CD4-positive, alpha-beta T cell treated with Interleukin-21 for 1 hour (primary cell): ENCODE measurements around the gene TUBB4B.

Experiments
- DNase-seq: peaks from one replicate; pipeline ENCODE4 v3.0.0-alpha.2; 2020

The TUBB4B gene

DNA sequence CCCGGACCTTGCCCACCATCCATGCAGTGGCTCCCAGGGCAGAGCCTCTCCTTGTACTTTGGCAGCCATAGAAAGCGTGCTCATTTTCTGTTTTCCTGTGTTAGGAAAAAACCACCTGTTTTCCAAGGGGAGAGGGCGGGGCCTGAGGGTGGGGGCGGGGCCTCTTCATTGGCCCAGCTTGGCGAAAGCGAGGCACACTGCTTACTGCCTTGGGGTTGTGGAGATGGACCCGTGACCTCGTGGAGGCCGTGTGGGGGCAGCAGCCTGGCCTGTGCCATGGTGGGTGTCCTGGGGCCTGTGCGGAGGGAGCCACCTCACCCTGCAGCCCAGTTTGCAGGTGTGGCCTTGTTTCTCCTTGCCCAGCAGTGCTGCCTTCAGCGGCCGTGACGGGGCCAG is 32.0 kb downstream of the TUBB4B start:
- no peak for DNase-seq

DNA sequence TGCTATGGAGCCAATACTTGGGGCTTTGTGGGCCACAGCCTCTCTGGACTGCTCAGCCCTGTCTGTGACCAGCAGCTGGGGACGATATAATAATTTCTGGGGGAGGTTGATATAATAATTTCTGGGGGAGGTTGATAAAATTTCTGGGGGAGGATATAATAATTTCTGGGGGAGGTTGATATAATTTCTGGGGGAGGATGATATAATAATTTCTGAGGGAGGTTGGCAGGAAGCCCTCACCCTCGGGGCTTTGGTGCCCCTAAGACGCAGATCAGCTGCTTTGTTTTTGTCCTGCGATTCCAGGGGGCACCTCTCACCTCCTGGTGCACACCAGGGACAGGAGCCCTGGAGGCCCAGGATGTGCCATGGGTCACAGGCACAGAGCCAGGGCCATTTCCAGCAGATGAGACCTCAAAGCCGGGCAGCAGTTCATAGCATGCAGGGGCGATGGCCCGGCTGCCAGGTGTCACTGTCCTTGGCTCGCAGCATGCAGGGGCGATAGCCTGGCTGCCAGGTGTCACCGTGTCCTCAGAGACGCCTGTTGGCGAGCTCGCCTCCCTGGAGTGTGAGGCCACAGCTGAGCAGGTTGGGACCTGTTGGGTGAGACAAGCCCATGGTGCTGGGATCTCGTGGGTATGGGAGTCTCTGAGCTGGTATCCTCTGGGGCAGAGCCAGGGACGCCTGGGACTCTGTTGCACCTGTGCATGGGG is 32.7 kb downstream of the TUBB4B start:
- no peak for DNase-seq

- DNase-seq = no peak
Measured at GRCh38 chr9:137275203-137275587, 34.1 kb downstream of the TUBB4B start.

DNA sequence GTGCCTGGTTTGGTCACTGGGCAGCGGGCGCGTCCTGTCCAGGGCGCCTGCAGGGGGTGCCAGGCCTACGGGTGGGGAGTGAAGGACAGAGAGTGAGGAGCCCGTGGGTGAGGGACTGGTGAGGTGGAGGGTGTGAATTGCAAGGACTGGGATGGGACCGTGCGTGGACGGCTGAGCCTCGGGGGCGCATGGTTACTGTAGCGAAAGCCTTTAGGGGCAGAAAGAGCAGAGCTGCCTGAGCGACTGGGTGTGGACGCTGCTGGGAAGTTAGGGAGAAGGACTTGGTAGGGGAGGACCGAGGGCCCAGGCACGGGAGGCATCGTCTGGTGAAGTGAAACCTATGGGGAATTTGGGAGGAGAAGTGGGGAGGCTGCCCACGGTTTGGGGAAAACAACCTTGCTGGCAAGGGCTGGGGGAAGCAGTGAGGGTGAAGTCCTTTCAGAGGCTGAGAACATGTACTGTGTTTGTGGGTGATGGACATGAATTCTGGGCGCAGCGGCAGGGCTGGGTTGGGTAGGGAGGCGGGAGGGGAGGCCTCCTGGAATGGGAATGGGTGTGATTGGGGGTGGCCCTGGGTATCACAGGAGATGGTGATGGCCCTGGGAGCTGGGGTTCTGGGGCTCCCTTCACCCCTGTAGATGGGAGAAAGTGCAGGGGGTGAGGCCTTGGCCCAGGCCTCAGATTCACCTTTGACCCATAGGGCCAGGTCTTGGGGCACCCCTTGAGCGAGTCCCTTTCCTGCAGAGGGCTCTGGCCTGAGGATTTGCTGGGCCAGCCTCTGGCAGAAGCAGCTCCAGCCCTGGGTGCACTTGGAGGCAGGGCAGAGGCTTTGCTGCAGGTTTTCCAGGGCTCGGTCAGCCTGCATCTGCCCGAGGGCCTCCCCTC is 34.7 kb downstream of the TUBB4B start:
- DNase-seq = no peak

DNA sequence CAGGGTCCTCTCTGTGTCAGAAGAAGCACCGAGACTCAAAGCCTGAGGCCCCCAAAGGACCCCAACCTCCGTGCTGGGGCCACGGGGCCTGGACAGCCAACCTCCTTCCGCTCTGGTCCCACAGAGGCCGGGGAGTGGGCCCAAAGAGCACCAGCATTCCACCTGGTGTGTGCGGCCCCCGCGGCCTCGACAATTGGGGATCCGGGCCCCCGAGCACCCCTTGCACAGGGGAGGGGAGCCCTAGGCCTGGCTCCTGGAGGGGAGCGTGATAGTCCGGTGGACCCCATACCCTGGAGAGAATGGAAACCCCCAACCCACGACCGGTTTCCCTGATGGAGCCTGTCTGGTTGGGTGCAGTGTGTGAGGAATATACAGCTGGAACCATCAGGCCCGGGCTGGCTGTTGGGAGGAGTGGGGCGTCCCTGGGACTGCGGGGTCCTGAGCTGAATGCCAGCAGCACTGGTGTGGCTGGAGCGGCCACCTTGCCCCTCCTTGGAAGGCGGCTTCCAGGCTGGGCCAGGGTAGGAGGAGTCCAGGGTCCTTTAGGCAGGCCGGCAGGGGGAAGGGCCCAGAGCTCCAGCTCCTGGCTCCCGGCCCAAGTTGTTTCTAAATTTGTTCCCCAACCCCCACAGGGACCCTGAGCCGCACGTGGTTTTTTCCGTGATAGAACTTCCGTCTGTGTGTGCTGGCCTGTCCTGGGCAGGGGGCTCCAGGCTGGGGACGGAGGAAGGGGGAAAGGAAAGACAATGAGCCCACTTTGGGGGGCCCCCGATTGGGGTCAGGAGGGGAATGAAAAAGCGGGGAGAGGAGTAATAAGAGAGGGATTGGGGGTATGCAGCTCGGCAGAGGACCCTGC is 35.6 kb downstream of the TUBB4B start:
- DNase-seq = no peak

GRCh38 chr9:137277329-137278041 is 36.4 kb downstream of the TUBB4B start, which contains the start of gene TOR4A:
Gene TOR4A (plus strand): TSS chr9:137277726. CDS start chr9:137278690, 964 bp downstream.
- peak; percentile 35 for DNase-seq

DNA sequence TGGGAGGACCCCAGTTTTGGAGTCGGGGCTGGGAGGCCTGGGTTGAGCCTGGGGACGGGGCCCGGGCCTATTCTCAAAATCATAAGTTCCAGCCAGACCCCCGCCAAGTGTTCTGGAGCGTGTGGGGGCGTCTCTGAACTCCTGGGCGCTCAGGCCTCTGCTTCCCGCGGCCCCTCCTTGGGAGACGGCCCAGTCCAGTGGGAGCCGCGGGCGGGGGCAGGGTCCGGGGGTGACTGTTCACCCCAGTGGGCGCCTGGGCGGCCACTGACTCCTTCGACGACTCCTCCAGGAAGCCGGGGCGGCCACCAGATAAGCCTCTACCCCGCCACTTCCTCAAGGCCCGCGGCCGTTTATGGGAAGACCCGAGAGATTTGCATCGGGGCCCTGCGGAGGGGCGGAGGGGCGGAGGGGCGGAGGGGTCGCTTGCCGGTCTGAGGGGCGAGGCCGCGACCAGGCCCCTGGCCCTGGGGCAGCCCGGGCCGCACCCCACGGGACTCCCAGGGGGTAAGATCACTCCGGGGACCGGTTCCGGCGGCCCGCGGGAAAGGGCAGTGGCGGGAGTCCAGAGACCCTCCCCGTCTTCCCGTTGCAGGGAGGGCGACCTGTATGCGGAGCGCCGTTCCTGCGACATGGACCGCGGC is 37.1 kb downstream of the TUBB4B start:
- no peak for DNase-seq

- no peak for DNase-seq
Measured at GRCh38 chr9:137278721-137279711, 37.9 kb downstream of the TUBB4B start.

DNA sequence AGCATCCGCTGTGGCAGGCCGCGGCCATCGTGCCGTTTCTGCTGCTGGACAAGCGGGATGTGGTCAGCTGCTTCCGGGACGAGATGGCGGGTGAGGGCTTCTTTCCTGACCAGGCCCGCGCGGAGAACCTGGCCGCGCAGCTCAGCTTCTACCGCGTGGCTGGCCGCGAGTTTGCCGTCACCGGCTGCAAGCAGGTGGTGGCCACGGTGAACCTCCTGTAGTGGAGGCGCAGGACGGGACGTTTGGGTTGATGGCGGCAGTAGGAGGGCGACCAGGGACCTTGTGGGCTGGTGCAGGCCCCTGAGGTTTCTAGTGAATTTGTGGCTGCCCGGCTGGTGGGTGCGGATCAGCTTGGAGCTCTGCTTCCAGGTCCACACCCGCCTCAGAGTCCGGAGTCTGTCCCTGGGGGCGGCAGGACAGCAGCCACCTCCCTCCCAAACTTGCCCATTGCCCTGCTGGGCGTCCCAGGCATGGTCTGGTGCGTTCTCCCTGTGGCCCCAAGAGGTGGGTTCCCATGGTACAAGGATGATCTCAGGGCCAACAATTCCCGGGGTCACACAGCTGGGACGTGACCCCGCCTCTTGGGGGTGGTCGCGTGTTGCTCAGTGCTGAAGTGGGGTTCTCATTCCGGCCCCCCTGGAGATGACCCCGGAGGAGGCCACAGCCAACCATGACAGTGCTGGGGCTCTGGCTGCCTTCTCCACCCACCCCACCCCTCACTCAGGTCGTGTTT is 38.8 kb downstream of the TUBB4B start:
- DNase-seq = no peak

DNA sequence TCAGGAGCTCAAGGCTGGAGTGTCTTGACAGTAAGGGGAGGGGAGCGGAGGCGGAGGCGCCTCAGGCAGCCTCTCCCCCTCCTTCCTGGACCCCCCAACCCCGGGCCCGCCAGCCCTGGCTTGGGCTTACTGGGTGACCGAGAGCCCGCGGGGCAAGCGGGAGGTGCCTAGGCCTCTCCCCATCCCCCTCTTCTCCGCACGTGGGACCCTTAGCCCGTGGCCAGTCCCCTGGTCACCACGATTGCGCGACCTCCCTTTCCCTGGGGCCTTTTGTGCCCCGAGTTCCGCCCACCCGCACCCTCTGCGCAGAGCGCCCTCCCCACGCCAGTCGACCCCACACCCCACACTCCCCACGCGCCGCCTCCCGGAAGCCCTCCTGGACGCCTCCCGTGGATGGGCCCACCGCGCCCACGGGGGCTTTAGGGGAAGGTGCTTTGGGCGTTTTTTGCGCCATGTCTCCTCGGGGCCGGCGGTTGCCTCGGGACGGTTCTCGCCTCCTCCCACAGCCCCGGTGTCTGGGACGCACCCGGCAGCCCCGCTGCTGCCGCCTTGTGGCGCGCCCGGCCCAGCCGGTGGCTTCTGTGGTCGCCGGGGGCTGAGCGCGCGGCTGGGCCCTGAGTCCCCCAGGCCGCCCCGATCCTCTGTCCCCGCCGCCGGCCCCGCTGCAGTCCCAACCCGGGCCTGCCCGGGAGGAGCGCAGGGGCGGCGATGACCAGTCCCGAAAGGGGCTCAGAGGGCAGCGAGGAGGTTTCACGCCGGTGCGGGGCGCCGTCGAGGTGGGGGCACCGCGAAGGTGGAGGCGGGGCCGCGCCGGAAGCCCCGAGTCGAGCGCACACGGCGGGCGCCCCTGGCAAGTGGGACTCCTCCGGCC is 39.6 kb downstream of the TUBB4B start:
- no peak for DNase-seq

- no peak for DNase-seq
Measured at GRCh38 chr9:137281345-137282116, 40.4 kb downstream of the TUBB4B start.

DNA sequence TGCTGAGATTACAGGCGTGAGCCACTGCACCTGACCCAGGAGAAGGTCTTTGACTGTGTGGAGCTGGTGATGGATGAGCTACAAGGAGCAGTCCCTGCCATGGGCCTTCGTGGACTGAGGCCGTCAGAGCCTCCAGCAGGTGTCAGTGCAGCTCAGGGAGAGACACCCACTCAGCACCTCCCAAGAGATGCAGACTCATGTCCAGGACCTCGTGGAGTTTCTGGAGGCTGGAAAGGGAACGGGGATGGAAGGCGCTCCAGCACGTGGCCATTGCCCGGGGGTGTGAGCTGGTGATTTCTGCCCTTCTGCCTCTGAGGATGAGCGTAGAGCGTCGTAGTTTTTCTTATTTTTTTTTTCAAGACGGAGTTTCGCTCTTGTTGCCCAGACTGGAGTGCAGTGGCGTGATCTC is 45.9 kb downstream of the TUBB4B start:
- peak; percentile 31 for DNase-seq

GRCh38 chr9:137293094-137293481 is 52.0 kb downstream of the TUBB4B start:
- no peak for DNase-seq
